ENCODE data around the gene MTG1.

DNA sequence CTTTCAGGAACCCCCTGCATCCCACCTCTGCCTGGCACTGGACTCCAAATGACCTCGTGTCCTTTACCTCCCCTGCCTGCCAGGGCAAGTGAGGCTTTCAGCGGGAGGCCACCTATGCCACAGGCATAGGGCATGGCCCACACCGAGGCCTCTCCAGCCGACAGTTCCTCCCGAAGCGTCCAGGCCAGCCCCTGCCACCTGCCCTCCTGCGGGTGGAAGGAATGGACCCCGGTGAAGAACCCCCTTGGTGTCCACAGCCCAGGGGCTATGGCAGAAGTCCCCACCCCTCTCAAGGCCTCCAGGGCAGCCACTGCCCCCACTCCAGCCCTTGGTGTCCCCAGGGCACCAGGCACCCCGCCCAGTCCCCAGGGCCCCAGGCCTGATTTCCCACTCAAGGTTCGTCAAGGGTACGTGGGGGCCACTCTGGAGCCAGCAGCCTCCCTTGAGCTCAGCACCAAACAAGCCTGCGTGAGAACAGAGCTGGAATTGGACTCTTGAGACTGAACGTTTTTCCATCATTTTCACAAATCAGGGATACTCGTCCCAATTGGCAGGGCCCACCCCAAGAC, 39.2 kb upstream of the MTG1 start:
- TF ChIP-seq, protein P1, sequence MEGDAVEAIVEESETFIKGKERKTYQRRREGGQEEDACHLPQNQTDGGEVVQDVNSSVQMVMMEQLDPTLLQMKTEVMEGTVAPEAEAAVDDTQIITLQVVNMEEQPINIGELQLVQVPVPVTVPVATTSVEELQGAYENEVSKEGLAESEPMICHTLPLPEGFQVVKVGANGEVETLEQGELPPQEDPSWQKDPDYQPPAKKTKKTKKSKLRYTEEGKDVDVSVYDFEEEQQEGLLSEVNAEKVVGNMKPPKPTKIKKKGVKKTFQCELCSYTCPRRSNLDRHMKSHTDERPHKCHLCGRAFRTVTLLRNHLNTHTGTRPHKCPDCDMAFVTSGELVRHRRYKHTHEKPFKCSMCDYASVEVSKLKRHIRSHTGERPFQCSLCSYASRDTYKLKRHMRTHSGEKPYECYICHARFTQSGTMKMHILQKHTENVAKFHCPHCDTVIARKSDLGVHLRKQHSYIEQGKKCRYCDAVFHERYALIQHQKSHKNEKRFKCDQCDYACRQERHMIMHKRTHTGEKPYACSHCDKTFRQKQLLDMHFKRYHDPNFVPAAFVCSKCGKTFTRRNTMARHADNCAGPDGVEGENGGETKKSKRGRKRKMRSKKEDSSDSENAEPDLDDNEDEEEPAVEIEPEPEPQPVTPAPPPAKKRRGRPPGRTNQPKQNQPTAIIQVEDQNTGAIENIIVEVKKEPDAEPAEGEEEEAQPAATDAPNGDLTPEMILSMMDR (IDR thresholded peaks at IDR 0.05) = no peak
- no peak for TF ChIP-seq POLR2AphosphoS5 (IDR thresholded peaks at IDR 0.05; ENCODE audit: insufficient read depth in 1 of 2, low read depth in 1 of 2)
